Kidney (tissue), 14 donors: ENCODE results near the gene SH2D4B. TPM values are rescaled to one million over a fixed set of nuclear protein-coding genes. Genes with fewer than 3 reads are reported as not detected.
"Not testable (repeated sequence)": the region's sequence is repeated elsewhere in the genome, so short reads cannot be mapped to it uniquely, and the experiment has no call there.

Experiments used
- DNase-seq, 5 donors: peaks; one replicate each; pipeline ENCODE4 v3.0.0-alpha.2; 2013 to 2020
- FAIRE-seq: peaks from 2 replicates; lab custom pipeline; 2012; peaks lifted over from hg19 to GRCh38; lab: Jason Lieb, UNC
- H3K27ac ChIP-seq, 2 donors: one replicate each; pipeline ENCODE4 v1.7.0; 2013; ENCODE audit warnings: low read depth in 2 of 2, low read length in 2 of 2, inconsistent platforms in 1 of 2
- H3K27me3 ChIP-seq: one replicate; pipeline ENCODE4 v1.7.1; 2013; ENCODE audit warnings: low read length, inconsistent platforms; ENCODE audit not compliant: control insufficient read depth, insufficient read depth
- H3K36me3 ChIP-seq, 3 donors: one replicate each; pipeline versions ENCODE4 v1.7.0 to v1.7.1; 2013; ENCODE audit warnings: low read length in 3 of 3, control low read depth in 1 of 3, inconsistent platforms in 1 of 3; ENCODE audit not compliant: insufficient read depth in 3 of 3, control insufficient read depth in 2 of 3
- H3K4me1 ChIP-seq, 3 donors: one replicate each; pipeline versions ENCODE4 v1.7.0 to v1.7.1; 2013; ENCODE audit warnings: low read length in 3 of 3, inconsistent platforms in 1 of 3, low read depth in 1 of 3; ENCODE audit not compliant: control insufficient read depth in 2 of 3, insufficient read depth in 2 of 3
- H3K4me3 ChIP-seq, 3 donors: one replicate each; pipeline versions ENCODE4 v1.7.0 to v1.8.1; 2013; ENCODE audit warnings: low read length in 3 of 3, control low read depth in 1 of 3, inconsistent platforms in 1 of 3
- H3K9ac ChIP-seq, 3 donors: one replicate each; pipeline versions ENCODE4 v1.7.0 to v1.7.1; 2013; ENCODE audit warnings: low read length in 3 of 3, control low read depth in 1 of 3, inconsistent platforms in 1 of 3
- H3K9me3 ChIP-seq, 3 donors: one replicate each; pipeline versions ENCODE4 v1.7.0 to v1.7.1; 2013; ENCODE audit warnings: low read length in 3 of 3, control low read depth in 1 of 3, inconsistent platforms in 1 of 3; ENCODE audit not compliant: control insufficient read depth in 2 of 3, insufficient read depth in 1 of 3
- intact Hi-C: fragments of 100-400 bp; cut with DNase I; formaldehyde crosslinking; loops from one replicate; pipeline ENCODE4 v1.11.1; 2022
- polyA plus RNA-seq: library from polyadenylated mRNA; stranded (reverse); fragments of 350-450 nt; fragmentation: Illumina TruSeq; extraction: RNeasy Lipid Tissue Mini Kit (QIAGEN cat#74804); gene quantifications from one replicate; pipeline ENCODE4 v1.2.3, GENCODE V29; 2014; ENCODE audit warnings: low read depth, low replicate concordance; ENCODE audit not compliant: insufficient read depth
- total RNA-seq: library from RNA; stranded (reverse); fragmentation: NEBNext Ultra II Directional; extraction: Animal tissue kit (Norgen Biotek cat#: 25700); gene quantifications from one replicate; pipeline ENCODE4 v1.2.1, GENCODE V29; 2021
- TF ChIP-seq, protein P1 (sequence below): IDR thresholded peaks from 3 replicates; pipeline ENCODE4 v1.5.1; 2012; ENCODE audit warnings: mild to moderate bottlenecking, moderate library complexity, borderline replicate concordance; ENCODE audit not compliant: insufficient read depth; ENCODE audit errors: extremely low read depth
- donor health status: control.
- donor health status: control.
- donor health status: control.
- donor health status: control.
- donor health status: control.
- donor health status: DM: yes; HTN: yes; CAD: no.
- donor health status: Normal renal cell carcinoma (clear cell type).

The SH2D4B gene
- total and polyA plus RNA-seq, 2 donors from 2014 or later = 0.09 TPM; not detected in 1

DNA sequence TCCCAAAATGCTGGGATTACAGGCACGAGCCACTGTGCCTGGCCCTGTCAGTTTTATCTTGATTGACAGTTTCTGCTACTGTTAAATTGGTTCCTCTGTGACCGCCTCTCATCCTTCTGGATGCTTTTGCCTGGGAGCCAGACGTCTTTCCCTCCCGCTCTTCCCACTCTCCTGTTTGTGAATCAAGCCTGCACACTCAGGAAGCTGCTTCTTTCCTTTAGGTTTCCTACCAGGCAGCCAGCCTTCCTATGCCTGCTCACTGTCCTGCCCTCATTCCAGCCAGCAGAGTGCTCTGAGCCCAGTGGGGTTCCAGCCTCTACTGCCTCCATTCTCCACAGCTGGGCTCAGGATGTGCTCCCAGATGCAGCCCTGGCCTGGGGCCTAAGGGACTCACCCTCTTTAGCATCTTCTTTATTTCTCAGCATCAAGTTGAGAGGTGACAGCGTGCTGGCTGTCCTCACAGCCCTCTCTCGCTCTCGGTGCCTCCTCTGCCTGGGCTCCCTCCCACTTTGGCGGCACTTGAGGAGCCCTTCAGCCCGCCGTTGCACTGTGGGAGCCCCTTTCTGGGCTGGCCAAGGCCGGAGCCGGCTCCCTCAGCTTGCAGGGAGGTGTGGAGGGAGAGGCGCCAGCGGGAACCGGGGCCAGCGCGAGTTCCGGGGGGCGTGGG is 5.1 kb downstream of the SH2D4B start:
- FAIRE-seq (no peak), DNase-seq (no peak)
- intact Hi-C loops = no loop called here
- H3K27me3 ChIP-seq = no peaks in the 10 kb centered on the region
- no peaks in the 10 kb centered on the region for H3K36me3 ChIP-seq
- H3K9ac ChIP-seq = no peak overlapping the region
- no peak overlapping the region for H3K27ac ChIP-seq
- TF ChIP-seq, protein P1, sequence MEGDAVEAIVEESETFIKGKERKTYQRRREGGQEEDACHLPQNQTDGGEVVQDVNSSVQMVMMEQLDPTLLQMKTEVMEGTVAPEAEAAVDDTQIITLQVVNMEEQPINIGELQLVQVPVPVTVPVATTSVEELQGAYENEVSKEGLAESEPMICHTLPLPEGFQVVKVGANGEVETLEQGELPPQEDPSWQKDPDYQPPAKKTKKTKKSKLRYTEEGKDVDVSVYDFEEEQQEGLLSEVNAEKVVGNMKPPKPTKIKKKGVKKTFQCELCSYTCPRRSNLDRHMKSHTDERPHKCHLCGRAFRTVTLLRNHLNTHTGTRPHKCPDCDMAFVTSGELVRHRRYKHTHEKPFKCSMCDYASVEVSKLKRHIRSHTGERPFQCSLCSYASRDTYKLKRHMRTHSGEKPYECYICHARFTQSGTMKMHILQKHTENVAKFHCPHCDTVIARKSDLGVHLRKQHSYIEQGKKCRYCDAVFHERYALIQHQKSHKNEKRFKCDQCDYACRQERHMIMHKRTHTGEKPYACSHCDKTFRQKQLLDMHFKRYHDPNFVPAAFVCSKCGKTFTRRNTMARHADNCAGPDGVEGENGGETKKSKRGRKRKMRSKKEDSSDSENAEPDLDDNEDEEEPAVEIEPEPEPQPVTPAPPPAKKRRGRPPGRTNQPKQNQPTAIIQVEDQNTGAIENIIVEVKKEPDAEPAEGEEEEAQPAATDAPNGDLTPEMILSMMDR = no peak
- H3K9me3 ChIP-seq = no peaks in the 10 kb centered on the region
- H3K4me3 ChIP-seq = no peak overlapping the region
- H3K4me1 ChIP-seq = no peaks in the 10 kb centered on the region

DNA sequence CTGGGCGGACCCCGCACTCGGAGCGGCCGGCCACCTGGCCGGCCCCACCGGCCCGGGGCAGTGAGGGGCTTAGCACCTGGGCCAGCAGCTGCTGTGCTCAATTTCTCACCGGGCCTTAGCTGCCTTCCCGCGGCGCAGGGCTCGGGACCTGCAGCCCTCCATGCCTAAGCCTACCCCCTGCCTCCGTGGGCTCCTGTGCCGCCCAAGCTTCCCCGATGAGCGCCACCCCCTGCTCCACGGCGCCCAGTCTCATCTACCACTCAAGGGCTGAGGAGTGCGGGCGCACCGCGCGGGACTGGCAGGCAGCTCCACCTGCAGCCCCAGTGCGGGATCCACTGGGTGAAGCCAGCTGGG is 5.6 kb downstream of the SH2D4B start:
- H3K27me3 ChIP-seq, H3K4me1 ChIP-seq, H3K9me3 ChIP-seq, FAIRE-seq, intact Hi-C loops, DNase-seq, H3K36me3 ChIP-seq, H3K9ac ChIP-seq, H3K27ac ChIP-seq, H3K4me3 ChIP-seq: not testable (repeated sequence)

DNA sequence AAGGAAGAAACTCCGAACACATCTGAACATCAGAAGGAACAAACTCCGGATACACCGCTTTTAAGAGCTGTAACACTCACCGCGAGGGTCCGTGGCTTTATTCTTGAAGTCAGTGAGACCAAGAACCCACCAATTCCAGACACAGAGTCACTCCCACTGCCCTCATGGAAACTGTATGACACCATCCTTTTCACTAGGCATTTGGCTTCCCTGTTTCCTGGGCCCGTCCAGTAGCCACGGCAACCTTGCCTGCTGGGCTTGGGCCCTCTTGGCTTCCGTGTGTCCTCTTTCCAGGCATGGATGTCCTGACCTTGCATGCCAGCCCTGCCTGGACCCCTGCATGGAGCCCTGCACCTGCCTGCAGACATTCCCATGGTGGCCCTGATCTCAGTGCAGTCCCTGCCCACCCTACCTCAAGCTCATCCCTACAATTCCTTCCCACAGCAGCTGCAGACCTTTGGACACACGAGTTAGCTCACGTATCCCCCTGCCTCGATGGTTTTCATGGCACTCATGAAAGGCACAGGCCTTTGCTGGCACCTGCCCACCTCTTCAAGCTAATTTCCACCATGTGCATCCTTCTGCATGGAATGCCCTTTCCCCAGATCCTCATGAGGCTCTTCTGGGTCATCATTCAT is 6.7 kb downstream of the SH2D4B start:
- DNase-seq (no peak), FAIRE-seq (no peak)
- no peaks in the 10 kb centered on the region for H3K9me3 ChIP-seq
- no peak overlapping the region for H3K9ac ChIP-seq
- H3K27ac ChIP-seq = no peak overlapping the region
- intact Hi-C loops = no loop called here
- TF ChIP-seq, protein P1 = no peak
- no peaks in the 10 kb centered on the region for H3K36me3 ChIP-seq
- no peaks in the 10 kb centered on the region for H3K4me1 ChIP-seq
- no peak overlapping the region for H3K4me3 ChIP-seq
- no peaks in the 10 kb centered on the region for H3K27me3 ChIP-seq

DNA sequence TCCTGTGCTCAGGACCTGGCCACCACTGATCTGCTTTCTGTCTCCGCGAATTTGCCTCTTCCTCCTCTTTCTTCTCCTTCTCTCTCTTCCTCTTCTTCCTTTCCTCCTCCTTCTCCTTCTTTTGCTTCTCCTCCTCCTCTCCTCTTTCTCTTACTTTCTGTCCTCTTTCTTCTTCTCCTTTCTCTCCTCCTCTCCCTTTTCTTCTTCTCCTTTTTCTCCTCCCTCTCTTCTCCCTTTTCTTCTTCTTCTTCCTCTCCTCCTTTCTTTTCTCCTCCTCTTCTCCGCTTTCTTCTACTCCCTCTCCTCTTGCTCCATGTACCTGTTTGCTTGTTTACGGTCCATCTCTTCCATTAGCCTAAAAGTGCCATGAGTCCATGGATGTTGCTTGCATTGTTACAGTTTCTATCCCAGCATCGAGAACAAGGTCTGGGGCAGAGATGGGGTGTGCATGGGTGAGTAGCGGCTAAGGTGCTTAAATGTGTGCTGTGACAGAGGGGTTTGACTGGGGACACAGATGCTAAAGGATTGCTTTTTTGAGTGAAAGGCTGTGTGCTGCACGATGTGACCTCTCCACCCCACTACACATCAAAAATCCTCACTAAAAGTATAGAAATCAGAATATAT is 7.7 kb downstream of the SH2D4B start:
- no peak for DNase-seq
- Histone ChIP-seq H3K9me3 (no peaks in the 10 kb centered on the region), H3K4me3 (no peak overlapping the region), H3K36me3 (no peaks in the 10 kb centered on the region), H3K9ac (no peak overlapping the region), H3K27ac (no peak overlapping the region), H3K27me3 (no peaks in the 10 kb centered on the region), H3K4me1 (no peaks in the 10 kb centered on the region)
- intact Hi-C loops = no loop called here
- no peak for FAIRE-seq
- TF ChIP-seq, protein P1 = no peak
